HG03064 (cell line): Measurements from ENCODE around the gene KMT5C.

Source experiments
- ATAC-seq: cut with Tn5 transposase; IDR thresholded peaks from one replicate; pipeline ENCODE4 v1.9.1; 2021; ENCODE audit warnings: low read depth; ENCODE audit not compliant: unreplicated experiment

KMT5C gene

DNA sequence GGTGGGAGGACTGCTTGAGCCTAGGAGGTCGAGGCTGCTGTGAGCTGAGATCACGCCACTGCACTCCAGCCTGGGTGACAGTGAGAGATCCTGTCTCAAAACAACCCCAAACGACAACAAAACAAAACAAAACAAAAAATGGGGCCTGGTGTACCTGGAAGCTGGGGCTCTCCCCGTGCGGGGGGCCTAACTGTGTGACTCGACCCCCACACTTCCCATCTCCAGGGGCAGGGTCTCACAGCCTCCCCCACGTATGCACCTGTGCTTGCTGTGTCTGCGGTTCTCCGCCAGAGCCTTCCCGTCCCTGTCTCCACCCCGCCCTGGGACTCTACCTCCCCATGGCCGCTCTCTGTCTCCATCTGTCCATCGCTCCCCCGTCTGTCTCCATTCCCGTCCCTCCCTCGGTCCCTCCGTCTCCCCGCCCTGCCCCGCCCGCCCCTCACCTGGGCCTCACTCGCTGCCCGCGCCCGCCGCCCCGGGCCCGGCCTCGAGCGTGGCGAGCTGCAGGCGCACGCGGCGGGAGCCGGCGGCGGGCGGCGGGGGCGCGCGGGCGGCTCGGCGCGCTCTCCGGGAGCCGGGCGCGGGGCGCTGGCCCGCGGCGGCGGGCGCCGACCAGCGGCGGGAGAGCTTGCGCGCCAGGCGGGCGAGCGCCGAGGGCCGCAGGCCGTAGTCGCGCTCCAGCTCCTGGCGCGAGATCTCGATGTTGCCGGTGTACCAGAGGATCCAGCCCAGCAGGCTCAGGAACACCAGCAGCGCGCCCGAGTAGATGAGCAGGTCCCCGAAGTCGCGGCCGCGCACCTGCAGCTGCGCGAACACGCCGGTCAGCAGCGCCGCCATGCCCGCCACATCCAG lies 43.8 kb downstream of the KMT5C start:
- ATAC-seq = no peak

DNA sequence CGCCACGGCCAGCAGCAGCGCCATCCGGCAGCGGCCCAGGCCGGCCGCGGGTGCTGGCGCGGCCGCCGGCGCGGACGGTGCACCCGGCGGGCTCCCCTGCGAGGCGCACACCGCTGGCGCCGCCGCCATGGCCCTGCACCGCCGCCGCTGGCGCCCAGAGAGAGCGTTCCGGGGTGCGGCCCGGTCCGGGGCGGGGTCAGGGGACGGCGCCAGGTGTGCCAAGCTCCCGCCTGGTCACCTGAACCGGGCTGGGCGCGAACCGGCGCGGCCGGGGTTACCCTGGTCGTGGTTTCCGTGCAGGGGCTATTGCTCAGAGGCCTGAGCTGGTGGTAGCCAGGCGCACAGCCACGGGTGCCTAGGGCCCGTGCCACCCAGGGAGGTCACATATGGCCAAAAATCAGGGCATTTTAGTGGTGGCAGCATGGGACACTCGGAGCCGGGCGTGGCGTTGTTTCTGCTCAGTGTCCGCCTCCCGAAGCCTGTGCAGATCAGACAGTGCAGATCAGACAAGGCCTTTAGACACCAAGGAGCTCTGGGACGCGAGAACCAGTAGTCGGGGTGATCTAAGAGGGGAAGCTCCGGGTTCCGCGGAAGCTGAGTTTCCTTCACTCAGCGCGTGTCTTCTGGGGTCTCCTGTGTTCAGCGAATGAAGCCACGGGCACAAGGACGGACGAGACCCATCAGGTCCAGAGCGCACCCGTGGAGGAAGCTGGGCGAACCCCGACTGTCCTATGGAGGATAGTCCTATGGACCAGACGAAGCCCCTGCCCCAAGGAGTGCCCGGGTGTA lies 44.6 kb downstream of the KMT5C start, which contains the start of gene TMEM238:
Gene TMEM238 (minus strand): TSS at position 162 of the 789 bp plus-strand sequence. CDS start 33 bp downstream, at position 129.
- ATAC-seq = no peak

DNA sequence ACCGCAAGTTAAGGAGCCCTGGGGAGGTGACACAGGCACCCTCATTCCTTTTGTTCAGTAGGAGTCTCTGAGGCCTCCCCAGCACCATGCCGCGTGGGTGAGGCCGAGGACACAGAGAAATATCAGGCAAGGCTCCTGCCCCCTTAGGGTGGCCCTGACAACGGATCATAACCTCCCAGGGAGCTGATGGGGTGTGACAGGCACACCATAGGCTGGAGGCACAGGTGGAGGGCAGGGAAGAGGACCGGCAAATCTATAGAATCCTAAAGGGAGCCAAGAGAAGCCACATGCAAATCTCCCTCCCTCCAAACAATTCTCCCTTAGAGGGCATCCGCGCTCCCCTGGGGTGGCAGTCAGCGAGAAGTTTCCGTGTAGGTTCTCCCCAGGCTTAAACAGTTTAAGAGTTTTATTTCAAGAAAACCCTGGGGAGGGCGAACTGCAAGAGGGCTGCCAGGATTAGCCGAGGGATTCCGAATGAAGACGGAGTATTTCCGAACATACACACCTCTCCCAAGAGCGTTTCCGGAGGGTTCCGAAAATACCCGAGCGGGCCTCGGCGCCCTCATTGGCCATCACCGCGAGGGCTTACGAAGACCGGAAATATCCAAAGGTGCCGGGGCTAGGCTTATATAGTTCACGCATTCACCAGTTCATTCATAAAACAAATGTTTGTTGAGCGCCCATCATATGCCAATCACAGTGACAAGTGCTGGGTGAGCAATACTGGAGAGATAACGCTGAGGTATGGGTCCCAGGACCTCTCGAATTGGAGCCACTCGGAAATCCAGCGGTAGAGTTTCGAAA lies 45.4 kb downstream of the KMT5C start:
- ATAC-seq = peak; percentile 57

DNA sequence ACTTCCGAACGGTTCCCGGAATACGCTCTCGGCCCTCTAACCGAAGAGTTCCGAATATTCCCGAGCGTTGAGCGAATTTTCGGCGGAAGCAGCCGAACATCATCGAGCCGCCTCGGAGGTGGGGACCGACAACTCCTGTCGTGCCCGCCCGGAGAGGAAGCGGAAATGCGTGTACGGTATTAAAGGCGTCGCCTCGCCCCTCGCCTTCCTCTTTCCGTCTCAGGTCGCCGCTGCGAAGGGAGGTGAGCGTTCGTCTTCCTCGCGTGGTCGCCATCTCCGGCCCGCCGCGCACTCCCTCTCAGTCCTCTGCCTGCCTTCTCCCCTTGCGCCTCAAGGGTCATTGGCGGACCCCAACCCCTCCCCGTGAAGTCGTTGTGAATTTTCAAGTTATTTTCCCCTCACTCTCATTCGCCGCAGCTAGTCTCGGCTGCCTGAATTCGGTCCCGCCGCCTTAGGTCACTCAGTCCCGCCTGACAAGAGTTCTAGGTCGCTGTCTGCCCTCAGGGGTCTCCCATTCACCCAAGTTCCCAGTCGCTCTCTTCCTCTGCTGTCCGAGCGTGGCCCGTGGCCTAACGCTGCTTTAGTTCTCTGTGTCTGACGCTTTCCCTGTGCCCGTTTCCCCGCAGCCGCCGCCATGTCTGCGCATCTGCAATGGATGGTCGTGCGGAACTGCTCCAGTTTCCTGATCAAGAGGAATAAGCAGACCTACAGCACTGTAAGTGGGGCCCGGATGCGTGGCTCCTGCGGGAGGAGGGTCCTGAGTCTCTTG lies 46.2 kb downstream of the KMT5C start, which contains the start of gene RPL28:
Gene RPL28 (plus strand): TSS at position 209 of the 769 bp plus-strand sequence. CDS start 426 bp downstream, at position 635.
- peak; percentile 52 for ATAC-seq

DNA sequence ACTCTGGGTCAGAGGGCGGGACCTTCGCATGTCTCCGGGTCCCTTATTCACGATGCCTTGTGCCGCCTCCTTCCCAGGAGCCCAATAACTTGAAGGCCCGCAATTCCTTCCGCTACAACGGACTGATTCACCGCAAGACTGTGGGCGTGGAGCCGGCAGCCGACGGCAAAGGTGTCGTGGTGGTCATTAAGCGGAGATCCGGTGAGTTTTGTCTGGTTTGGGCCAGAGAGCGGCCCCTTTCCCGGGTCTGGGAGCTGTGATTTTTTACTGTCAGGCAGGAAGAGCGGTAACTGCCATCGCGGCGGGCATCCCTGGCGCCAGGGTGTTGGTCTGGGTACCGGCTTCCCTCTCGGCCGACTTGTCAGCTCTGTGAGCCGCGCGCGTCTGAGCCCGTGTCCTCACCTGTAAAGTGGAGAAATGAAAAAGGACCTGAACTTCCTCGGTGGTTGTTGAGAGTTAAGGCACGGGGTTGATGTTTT lies 46.9 kb downstream of the KMT5C start:
- ATAC-seq = no peak

DNA sequence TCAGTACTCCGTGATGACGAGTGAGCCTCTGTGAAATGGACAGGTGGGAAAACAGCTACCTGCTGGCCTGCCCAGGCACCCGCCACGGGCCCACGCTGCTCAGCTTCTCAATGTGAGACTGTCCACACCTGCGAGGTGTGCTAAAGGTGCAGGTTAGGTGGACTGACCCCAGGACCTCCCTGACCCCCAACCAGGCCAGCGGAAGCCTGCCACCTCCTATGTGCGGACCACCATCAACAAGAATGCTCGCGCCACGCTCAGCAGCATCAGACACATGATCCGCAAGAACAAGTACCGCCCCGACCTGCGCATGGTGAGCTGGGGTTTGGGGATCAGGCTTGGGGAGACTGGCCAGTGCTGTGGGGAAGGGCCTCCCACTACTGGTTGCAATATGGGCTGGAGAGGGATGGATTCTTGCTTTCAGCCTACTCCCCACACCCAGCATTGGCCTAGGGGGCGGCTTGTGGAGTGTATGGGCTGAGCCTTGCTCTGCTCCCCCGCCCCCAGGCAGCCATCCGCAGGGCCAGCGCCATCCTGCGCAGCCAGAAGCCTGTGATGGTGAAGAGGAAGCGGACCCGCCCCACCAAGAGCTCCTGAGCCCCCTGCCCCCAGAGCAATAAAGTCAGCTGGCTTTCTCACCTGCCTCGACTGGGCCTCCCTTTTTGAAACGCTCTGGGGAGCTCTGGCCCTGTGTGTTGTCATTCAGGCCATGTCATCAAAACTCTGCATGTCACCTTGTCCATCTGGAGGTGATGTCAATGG lies 48.2 kb downstream of the KMT5C start:
- no peak for ATAC-seq

DNA sequence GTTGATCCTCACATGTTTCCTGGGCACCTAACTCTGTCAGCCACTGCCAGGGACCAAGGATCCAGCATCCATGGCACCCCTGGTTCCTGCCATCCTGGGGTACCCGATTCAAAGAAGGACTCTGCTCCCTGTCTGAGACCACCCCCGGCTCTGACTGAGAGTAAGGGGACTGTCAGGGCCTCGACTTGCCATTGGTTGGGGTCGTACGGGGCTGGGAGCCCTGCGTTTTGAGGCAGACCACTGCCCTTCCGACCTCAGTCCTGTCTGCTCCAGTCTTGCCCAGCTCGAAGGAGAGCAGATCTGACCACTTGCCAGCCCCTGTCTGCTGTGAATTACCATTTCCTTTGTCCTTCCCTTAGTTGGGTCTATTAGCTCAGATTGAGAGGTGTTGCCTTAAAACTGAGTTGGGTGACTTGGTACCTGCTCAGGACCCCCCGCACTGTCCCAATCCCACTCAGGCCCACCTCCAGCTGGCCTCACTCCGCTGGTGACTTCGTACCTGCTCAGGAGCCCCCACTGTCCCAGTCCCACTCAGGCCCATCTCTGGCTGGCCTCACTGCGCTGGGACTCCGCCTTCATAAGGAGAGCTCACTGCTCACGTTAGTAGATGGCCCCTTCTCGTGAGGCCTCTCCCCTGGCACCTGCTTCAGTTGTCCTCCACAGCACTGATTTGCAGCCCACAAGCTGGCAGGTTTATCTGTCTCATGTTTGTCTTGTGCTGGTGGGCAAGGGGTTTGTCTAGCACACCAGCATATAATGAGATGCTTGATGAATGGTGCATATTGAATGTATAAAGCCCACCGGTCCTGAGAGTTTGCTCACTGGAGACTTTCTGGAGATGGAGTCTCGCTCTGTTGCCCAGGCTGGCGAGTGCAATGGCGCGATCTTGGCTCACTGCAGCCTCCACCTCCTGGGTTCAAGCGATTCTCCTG lies 50.0 kb downstream of the KMT5C start:
- ATAC-seq = no peak

DNA sequence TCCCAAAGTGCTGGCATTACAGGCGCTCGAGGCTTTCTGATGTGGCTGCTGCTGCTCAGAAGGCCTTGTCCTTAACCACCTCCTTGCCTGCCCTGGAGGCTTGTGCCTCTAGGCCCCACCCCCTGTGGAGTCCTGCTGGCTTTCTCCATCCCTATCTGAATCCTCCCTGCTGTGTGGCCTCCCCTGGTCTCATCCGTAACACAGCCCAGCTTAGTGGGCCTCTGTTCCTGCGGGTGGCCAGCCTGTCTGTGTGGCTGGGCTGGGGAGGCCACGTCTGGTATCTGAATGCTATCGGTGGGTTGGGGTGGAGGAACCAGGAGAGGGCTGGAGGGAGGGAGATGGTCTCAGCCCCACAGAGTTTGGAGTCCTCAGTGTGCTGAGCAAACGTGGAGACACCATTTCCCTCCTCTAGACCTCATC lies 50.8 kb downstream of the KMT5C start:
- ATAC-seq = no peak

DNA sequence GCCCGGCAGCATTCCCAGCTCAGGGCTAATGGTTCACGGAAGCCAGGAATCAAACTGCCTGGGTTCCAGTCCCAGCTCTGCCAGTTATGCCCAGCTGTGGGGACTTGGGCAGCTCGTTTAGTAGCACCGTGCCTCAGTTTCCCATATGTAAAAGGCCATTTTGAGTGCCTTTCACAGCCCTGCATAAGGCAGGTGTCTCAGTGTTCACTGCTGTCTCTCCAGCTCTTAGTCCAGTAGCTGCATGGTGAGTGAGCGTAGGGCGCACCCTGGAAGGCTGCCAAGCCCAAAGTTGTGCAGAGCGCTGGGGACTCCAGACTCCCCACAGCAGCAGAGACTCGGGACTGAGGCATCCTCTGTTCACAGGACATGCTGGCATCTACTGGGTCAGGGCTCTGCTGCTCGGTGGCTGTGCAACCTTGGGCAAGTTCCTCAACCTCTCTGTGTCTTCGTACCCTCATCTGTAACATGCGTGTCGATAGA lies 51.6 kb downstream of the KMT5C start:
- no peak for ATAC-seq

DNA sequence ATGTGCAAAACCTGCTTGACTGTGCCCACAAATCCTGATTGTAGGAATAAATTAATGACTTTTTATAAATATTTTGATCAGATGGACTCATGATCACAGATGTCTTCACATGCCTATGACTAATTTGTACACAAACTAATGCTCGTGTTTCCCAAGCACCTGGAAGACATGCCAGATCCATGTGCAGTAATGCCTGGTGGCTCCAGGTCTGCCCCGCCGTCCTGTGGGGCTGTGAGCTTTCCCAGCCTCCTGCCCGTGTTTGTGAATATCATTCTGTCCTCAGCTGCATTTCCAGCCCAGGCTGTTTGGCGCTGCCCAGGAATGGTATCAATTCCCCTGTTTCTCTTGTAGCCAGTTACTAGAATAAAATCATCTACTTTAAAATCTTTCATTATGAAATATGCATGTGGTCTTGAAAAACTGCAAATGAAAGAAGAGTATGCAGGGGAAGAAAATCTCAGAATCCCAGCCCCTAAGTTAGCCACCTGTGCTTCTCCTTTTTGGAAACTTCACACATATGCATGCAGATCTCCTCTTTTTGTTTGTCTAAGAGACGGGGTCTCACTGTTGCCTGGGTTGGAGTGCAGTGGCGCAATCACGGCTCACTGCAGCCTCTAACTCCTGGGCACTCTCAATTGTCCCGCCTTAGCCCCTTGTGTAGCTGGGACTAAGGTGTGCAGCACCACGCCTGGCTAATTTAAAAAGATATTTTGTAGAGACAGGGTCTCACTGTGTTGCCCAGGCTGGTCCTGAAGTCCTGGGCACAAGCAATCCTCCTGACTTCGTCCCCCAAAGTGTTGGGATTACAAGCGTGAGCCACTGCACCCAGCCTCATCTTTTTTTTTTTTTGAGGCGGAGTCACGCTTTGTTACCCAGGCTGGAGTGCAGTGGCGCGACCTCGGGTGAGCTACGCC lies 52.3 kb downstream of the KMT5C start:
- no peak for ATAC-seq

DNA sequence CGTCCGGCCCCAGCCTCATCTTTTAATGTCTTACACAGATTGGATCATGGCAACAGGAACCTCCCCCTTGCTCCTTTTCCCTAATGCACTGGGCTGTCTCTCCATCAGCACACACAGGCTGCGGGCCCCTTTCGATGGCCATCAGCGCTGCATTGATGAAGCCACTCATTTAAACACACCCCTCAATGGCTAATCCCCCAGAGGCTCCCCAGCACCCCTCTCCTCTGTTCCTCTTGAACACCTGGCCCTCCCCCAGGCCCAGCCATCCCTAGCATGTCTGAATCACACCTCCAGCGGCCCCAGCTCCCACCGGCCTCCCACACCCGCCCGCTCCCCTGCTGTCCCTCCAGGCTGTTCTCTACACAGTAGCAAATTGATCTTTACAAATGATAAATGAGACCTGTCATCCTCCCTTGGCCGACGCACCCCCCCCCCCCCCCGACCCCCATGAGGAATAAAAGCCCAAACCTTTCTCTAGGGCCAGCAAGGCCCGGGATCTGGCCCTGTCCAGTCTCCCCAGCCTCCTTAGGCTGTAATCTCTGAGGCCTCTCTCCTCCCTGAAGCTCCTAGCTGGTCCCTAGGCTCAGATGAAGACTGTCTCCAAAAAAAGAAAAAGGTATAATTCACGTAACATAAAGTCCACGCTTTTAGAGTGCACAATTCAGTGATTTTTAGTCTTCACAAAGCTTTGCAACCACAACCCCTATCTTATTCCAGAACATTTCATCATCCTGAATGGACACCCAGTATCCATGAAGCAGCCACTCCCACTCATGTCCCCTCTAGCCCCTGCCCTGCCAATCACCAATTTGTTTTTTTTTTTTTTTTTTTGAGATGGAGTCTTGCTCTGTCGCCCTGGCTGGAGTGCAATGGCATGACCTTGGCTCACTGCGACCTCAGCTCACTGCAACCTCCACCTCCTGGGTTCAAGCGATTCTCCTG lies 53.4 kb downstream of the KMT5C start:
- no peak for ATAC-seq
